ENCODE results near the gene CDYL2. TPM values are rescaled to one million over a fixed set of nuclear protein-coding genes. Genes with fewer than 3 reads are reported as not detected.

CDYL2 gene
- total RNA-seq, 1 donor from 2014 or later: 97.1 TPM

DNA sequence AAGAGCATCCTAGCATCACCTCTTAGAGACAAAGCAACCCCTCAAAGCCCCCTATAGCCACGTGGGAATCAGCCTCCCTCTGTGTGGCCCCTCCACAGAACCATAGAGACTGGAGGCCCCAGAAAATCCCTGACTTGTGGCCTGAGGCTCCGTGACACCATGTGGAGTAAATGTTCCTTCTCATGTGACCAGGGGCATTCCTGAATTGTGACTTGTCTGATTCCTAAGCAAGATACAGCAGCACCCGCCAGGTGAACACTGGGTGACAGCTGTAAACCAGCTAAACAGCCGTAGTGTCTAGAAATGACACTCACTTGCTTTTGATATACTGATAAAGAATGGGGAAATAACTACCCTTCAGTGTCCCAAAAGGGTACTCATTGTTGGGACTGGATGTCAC is 184.6 kb downstream of the CDYL2 start:
- no peaks in the 10 kb centered on the region for H3K27me3 Mint-ChIP-seq (ENCODE audit: insufficient read depth)
- H3K4me1 Mint-ChIP-seq (ENCODE audit: low read depth): peaks cover 32% of the 10 kb centered on the region
- no peak for DNase-seq (ENCODE audit: low spot score)
- H3K9me3 Mint-ChIP-seq: peaks cover 17% of the 10 kb centered on the region
- H3K36me3 Mint-ChIP-seq (ENCODE audit: low read depth): peaks cover 56% of the 10 kb centered on the region
- no peak overlapping the region for H3K27ac Mint-ChIP-seq
- intact Hi-C loops (cut with micrococcal nuclease): no loop called here
- H3K4me3 Mint-ChIP-seq: no peak overlapping the region

DNA sequence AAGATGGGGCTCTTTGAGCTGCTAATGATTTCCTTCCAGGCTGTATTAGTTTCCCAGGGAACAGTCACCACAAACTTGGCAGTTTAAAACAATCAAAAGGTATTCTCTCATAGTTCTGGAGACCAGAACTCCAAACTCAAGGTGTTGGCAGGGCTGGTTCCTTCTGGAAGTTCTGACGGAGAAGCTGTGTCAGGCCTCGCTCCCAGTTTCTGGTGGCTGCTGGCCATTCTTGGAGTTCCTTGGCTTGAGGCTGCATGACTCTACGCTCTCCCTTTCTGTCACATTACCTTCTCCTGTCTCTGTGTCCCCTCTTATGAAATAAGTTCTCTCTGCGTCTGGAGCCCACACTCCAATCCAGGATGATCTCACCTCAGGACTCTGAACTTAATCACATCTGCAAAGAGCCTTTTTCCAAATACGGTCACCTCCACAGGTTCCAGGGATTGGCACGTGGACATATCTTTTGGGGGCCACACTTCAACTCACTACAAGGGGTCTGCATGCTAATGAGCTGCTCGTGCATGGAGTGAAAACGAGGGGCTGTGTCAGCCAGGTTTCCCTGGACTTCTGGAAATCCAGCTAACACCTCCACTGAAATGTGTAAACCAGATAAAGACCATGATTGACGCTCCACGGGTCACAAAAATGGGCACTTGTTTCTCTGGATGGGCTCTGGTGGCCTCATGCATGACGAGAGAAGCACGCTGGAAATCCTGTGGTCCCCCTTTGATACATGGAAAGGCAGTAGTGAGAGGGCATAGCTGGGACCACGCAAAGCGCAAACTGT is 185.3 kb downstream of the CDYL2 start:
- peaks cover 54% of the 10 kb centered on the region for H3K36me3 Mint-ChIP-seq (ENCODE audit: low read depth)
- no peak overlapping the region for H3K4me3 Mint-ChIP-seq
- peaks cover 34% of the 10 kb centered on the region for H3K4me1 Mint-ChIP-seq (ENCODE audit: low read depth)
- DNase-seq (ENCODE audit: low spot score): no peak
- H3K27me3 Mint-ChIP-seq (ENCODE audit: insufficient read depth): no peaks in the 10 kb centered on the region
- H3K27ac Mint-ChIP-seq: no peak overlapping the region
- H3K9me3 Mint-ChIP-seq: peaks cover 14% of the 10 kb centered on the region
- intact Hi-C loops (cut with micrococcal nuclease): no loop called here

DNA sequence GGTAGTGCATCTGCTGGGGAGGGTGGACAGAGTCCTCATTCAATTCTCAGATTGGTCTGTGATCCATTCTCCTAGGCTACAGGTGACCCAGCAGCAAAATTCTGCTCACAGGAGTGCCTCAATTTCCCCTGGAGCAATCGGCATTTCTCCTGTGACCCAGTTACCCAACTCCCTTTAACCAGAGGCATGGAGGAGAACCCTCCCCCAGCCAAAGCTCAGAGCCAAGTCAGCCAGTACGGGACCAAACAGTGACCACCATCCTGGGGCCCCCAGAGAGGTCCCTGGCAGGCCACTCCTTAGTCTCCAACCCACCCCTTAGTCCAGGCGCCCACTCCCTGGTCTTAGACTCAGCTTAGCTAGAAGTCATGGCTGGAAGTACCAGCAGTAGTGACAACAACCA is 188.0 kb downstream of the CDYL2 start:
- Mint-ChIP-seq H3K4me1 (ENCODE audit: low read depth) (peaks cover 32% of the 10 kb centered on the region), H3K27me3 (ENCODE audit: insufficient read depth) (no peaks in the 10 kb centered on the region), H3K27ac (no peak overlapping the region), H3K36me3 (ENCODE audit: low read depth) (peaks cover 60% of the 10 kb centered on the region), H3K4me3 (no peak overlapping the region), H3K9me3 (peaks cover 15% of the 10 kb centered on the region)
- no peak for DNase-seq (ENCODE audit: low spot score)
- intact Hi-C loops (cut with micrococcal nuclease): no loop called here

DNA sequence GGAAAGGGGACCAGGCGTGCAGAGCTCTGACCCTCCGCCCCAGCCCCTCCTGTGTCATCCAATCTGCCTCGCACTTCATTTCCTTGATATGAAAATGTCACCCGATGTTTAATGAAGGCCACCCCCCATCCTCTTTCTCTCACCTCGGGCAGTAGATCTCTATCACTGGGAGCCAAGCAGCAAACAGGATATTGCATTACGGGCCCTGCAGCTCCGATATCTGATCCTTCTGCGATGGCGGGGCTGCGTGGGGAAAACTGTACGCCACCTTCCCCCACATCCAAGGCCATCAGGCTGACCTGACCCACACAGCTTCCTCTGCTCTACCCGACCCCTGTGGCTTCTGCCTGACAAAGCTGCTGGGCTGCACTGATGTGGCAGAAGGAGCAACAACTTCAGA is 188.7 kb downstream of the CDYL2 start:
- H3K9me3 Mint-ChIP-seq: peaks cover 15% of the 10 kb centered on the region
- intact Hi-C loops (cut with micrococcal nuclease): no loop called here
- H3K36me3 Mint-ChIP-seq (ENCODE audit: low read depth): peaks cover 66% of the 10 kb centered on the region
- DNase-seq (ENCODE audit: low spot score): no peak
- peaks cover 32% of the 10 kb centered on the region for H3K4me1 Mint-ChIP-seq (ENCODE audit: low read depth)
- H3K27me3 Mint-ChIP-seq (ENCODE audit: insufficient read depth): no peaks in the 10 kb centered on the region
- H3K4me3 Mint-ChIP-seq: no peak overlapping the region
- no peak overlapping the region for H3K27ac Mint-ChIP-seq

DNA sequence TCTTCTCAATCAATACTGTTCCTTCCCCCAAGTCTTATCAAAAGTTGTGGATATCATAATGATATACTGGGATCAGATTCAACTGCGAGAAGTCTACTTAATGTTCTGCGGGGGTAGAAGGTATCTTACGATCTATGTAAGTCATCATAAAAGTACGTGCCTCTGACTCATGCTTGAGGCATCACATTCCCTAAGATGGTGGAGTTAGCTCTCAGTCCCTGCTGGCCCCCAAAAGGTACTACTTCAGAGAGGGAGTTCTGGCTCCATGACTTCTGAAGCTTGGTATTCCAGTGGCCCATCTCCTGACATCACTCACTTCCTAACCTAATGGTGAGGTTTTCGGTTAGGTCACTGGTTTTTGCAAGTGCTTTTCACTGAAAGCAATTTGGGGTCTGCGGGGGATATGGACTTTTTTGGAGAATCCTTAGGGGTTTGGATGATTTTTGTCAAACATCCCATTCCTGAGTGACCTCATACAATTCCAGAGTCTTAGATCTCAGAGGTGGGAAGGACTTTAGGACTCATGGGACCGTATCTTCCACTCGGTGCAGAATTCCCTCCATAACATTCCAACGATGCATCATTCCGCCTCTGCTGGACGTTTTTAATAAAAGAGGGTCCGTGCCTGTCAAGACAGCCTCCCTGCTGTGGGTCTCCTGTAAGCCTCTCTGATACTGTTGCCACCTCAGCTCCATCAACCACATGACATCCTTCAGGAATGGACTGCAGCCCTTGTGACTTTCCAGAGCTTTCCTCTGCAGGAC is 189.3 kb downstream of the CDYL2 start:
- intact Hi-C loops (cut with micrococcal nuclease): no loop called here
- no peak overlapping the region for H3K27ac Mint-ChIP-seq
- H3K4me3 Mint-ChIP-seq: no peak overlapping the region
- peaks cover 67% of the 10 kb centered on the region for H3K36me3 Mint-ChIP-seq (ENCODE audit: low read depth)
- no peak for DNase-seq (ENCODE audit: low spot score)
- peaks cover 33% of the 10 kb centered on the region for H3K4me1 Mint-ChIP-seq (ENCODE audit: low read depth)
- peaks cover 15% of the 10 kb centered on the region for H3K9me3 Mint-ChIP-seq
- H3K27me3 Mint-ChIP-seq (ENCODE audit: insufficient read depth): no peaks in the 10 kb centered on the region

DNA sequence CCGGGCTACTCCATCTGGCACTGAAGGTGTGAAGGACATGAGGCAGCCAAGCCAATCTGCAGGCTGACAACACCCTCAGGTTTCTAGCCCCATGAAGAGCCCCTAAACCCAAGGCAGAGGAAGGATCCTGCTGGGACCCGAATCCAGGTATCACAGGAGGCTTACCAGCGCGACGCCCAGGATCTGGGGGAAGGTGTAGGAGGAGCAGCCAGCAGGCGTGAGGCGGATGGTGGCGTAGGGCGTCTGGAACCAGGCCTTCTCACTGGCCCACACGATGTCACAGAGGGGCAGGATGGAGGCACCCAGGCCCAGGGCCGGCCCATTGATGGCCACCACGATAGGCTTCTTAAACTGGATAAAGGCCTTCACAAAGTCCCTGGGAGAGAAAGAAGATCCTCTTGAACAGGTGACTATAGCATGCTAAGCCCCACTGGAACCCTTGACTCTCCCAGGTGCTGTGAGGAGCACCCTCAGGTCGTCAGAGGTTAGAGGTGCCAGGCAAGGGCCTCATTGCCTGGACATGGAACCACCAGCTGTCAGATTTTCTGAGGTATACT is 191.9 kb downstream of the CDYL2 start:
- peaks cover 74% of the 10 kb centered on the region for H3K36me3 Mint-ChIP-seq (ENCODE audit: low read depth)
- no peaks in the 10 kb centered on the region for H3K27me3 Mint-ChIP-seq (ENCODE audit: insufficient read depth)
- no peak for DNase-seq (ENCODE audit: low spot score)
- H3K4me3 Mint-ChIP-seq: no peak overlapping the region
- H3K4me1 Mint-ChIP-seq (ENCODE audit: low read depth): peaks cover 35% of the 10 kb centered on the region
- no peak overlapping the region for H3K27ac Mint-ChIP-seq
- peaks cover 15% of the 10 kb centered on the region for H3K9me3 Mint-ChIP-seq
- intact Hi-C loops (cut with micrococcal nuclease): no loop called here

DNA sequence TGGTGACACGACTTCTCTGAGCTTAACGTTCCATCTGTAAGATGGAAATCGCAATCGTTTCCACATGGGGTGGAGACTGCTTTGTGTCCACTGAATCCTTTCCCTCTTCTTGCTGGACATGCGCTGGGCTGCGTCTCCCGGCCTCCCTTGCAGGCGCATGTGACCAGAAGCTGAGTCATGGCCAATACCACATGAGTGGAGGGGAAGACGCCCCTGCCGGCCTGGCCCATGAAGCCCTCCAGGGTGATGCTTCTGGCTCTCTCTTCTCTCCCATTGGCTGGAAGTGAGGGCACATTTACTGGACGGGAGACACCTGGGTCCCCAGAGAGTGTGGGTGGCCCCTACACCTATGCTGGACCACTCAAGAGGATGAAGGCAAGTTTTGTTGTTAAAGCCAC is 192.5 kb downstream of the CDYL2 start:
- no peak overlapping the region for H3K4me3 Mint-ChIP-seq
- peaks cover 78% of the 10 kb centered on the region for H3K36me3 Mint-ChIP-seq (ENCODE audit: low read depth)
- intact Hi-C loops (cut with micrococcal nuclease): no loop called here
- H3K4me1 Mint-ChIP-seq (ENCODE audit: low read depth): peaks cover 31% of the 10 kb centered on the region
- H3K27me3 Mint-ChIP-seq (ENCODE audit: insufficient read depth): no peaks in the 10 kb centered on the region
- DNase-seq (ENCODE audit: low spot score): no peak
- H3K27ac Mint-ChIP-seq: no peak overlapping the region
- peaks cover 18% of the 10 kb centered on the region for H3K9me3 Mint-ChIP-seq

DNA sequence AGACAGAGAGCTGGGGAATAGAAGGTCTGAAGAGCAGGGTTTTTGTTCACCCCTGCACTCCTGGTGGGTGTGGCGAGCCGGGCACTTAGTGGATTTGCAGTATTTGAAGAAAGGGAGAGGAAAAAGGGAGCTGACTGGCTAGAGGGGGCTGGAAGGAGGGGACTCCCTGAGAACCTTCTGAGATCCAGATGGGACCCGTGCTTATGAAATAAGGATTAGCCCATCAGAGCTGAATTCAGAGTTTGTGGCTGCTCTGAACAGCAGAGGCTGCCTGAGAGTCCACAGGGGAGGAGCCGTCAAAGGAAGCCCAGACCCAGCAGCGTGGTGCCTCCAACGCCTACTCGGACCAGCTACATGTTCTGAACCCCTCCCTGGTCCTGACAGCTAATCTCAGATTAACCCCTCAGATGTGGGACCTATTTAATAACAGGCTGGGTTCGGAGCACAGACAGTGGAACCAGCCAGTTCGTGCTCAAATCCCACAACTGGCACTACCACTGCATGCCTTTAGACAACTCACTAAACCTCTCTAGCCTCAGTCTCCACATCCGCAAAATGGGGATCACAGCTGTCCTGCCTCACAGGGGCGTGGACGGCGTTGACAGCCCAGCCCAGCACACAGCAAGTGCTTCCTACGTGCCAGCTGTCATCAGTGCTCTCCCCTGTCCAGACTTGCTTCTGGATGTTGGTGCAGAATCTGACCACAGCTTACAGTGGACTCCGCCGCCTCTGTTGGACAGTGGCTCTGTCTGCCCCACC is 193.0 kb downstream of the CDYL2 start:
- H3K36me3 Mint-ChIP-seq (ENCODE audit: low read depth): peaks cover 79% of the 10 kb centered on the region
- intact Hi-C loops (cut with micrococcal nuclease): no loop called here
- H3K27ac Mint-ChIP-seq: peak overlapping the region; percentile 26
- peaks cover 35% of the 10 kb centered on the region for H3K4me1 Mint-ChIP-seq (ENCODE audit: low read depth)
- H3K27me3 Mint-ChIP-seq (ENCODE audit: insufficient read depth): no peaks in the 10 kb centered on the region
- H3K9me3 Mint-ChIP-seq: peaks cover 23% of the 10 kb centered on the region
- DNase-seq (ENCODE audit: low spot score): no peak
- H3K4me3 Mint-ChIP-seq: no peak overlapping the region

DNA sequence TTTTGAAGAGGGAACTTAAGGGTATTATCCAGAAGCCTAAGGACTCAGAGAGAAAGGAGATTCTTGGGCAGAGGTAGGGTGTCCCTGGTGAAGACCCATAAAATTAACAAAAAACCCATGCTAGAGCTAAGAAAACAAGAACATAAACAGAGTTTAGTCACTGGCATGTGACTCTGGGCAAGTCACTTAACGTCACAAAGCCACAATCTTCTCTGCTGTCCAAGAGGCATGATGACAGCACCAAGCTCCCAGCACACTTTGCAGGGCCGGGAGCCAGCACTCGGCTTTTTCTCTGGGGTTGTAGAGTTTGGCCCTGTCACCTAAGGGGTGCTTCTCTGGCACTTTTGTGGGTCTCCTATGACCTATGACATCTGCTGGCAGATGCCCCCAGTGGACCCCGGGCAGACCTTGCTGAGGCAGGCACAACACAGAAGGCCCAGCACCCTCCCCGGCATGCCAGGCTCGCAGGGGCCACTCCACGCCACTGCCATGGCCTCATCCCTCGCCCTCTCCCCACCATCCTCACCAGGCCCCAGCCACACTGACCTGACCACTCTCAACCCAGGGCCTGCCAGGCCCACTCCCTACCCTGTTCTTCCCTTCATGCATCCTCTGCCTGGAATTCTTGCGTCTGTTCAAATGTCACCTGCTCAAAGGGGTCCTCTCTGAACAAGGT is 193.8 kb downstream of the CDYL2 start:
- no peak for DNase-seq (ENCODE audit: low spot score)
- H3K4me3 Mint-ChIP-seq: no peak overlapping the region
- H3K9me3 Mint-ChIP-seq: peaks cover 21% of the 10 kb centered on the region
- peaks cover 36% of the 10 kb centered on the region for H3K4me1 Mint-ChIP-seq (ENCODE audit: low read depth)
- peaks cover 75% of the 10 kb centered on the region for H3K36me3 Mint-ChIP-seq (ENCODE audit: low read depth)
- intact Hi-C loops (cut with micrococcal nuclease): no loop called here
- H3K27ac Mint-ChIP-seq: peak overlapping the region; percentile 26
- H3K27me3 Mint-ChIP-seq (ENCODE audit: insufficient read depth): no peaks in the 10 kb centered on the region

DNA sequence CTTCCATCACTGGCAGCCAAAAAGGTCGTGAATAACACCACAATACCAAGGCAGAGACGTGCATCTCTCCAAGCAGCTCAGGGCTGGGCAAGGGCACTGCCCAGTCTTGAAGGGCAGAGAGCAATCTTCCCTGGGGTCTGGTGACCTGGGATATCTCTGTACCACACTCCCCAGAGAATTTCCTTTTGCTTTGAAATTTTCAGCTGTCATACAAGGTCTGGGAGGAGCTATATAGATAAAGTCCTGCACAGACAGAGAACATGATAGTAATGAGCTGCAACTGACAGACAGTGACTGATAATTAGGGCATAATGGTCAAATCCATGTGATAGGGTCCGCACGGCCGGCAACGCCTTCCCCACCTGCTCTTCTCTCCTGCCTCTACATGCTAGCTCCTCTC is 195.5 kb downstream of the CDYL2 start:
- Mint-ChIP-seq H3K27me3 (ENCODE audit: insufficient read depth) (no peaks in the 10 kb centered on the region), H3K9me3 (peaks cover 10% of the 10 kb centered on the region), H3K36me3 (ENCODE audit: low read depth) (peaks cover 69% of the 10 kb centered on the region), H3K4me1 (ENCODE audit: low read depth) (peaks cover 33% of the 10 kb centered on the region), H3K4me3 (no peak overlapping the region), H3K27ac (peak overlapping the region; percentile 15)
- intact Hi-C loops (cut with micrococcal nuclease): no loop called here
- no peak for DNase-seq (ENCODE audit: low spot score)

DNA sequence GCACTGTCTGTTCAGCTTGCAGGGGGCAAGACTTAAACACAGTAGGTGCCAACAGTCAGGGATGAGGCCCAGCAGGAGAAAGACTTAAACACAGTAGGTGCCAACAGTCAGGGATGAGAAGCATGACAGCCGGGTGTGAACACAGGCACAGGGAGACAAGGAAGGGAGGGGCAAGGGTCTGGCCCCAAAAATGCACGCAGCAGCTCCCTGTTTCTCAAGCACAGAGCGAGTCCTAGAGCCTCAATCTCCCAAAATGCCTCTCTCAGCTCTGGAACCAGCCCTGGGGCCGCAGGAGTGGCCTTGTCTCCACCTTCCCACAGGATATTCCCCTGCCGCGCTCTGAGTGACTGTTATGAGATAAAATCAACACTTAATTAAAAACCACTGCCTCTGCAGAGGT is 197.2 kb downstream of the CDYL2 start:
- Mint-ChIP-seq H3K27me3 (ENCODE audit: insufficient read depth) (no peaks in the 10 kb centered on the region), H3K27ac (no peak overlapping the region), H3K9me3 (peaks cover 10% of the 10 kb centered on the region), H3K4me1 (ENCODE audit: low read depth) (peaks cover 33% of the 10 kb centered on the region), H3K4me3 (no peak overlapping the region), H3K36me3 (ENCODE audit: low read depth) (peaks cover 72% of the 10 kb centered on the region)
- intact Hi-C loops (cut with micrococcal nuclease): no loop called here
- DNase-seq (ENCODE audit: low spot score): no peak

DNA sequence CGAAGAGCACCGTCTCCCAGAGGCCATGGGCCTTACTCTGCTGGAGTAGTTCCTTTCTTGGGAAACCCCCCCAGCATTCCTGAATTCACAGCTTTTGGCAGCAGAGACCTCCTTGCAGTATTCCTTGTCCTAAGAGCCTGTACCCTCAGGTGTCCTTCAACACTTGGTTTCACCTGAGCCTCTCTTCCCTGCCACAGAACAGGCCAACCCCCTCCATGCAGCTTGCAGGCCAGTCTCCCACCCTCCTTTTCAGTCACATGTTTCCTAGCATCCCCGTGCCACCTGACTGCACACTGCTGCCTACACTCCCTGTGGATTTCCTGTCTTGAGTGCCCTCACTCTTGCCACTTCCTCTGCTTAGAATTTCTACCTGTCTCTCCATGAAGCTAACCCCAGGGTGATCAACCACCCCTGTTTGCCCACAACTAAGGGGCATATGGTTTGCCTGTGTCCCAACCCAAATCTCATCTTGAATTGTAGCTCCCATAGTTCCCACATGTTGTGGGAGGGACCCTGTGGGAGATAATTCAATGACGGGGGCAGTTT is 198.1 kb downstream of the CDYL2 start:
- Mint-ChIP-seq H3K9me3 (peaks cover 10% of the 10 kb centered on the region), H3K27ac (peak overlapping the region; percentile 68), H3K36me3 (ENCODE audit: low read depth) (peaks cover 74% of the 10 kb centered on the region), H3K4me3 (peak overlapping the region; percentile 28), H3K4me1 (ENCODE audit: low read depth) (peaks cover 42% of the 10 kb centered on the region), H3K27me3 (ENCODE audit: insufficient read depth) (no peaks in the 10 kb centered on the region)
- no peak for DNase-seq (ENCODE audit: low spot score)
- intact Hi-C loops (cut with micrococcal nuclease): no loop called here
